Measurements from ENCODE around the gene ADIPOR2.
"Not testable (repeated sequence)": the region's sequence is repeated elsewhere in the genome, so short reads cannot be mapped to it uniquely, and the experiment has no call there.

Gene ADIPOR2

GRCh38 chr12:1732914-1733313, 42.0 kb downstream of the ADIPOR2 start:
- DNase-seq (ENCODE audit: low read depth), result no peak
- no peak for TF ChIP-seq CTCF (conservative IDR thresholded peaks at IDR 0.05; ENCODE audit: low read length)
- H3K4me3 ChIP-seq (ENCODE audit: low read length), result no peak overlapping the region

GRCh38 chr12:1733712-1734111, 42.8 kb downstream of the ADIPOR2 start:
- not testable (repeated sequence) for DNase-seq (ENCODE audit: low read depth); H3K4me3 ChIP-seq (ENCODE audit: low read length)

- H3K4me3 ChIP-seq (ENCODE audit: low read length), result no peak overlapping the region
- no peak for TF ChIP-seq CTCF (conservative IDR thresholded peaks at IDR 0.05; ENCODE audit: low read length)
- DNase-seq (ENCODE audit: low read depth), result no peak
These were observed 46.9 kb downstream of the ADIPOR2 start for GRCh38 chr12:1737652-1738286.

- H3K4me3 ChIP-seq (ENCODE audit: low read length), result no peak overlapping the region
- TF ChIP-seq CTCF (conservative IDR thresholded peaks at IDR 0.05; ENCODE audit: low read length), result no peak
- no peak for DNase-seq (ENCODE audit: low read depth)
These were observed 47.6 kb downstream of the ADIPOR2 start for GRCh38 chr12:1738446-1738845.

- DNase-seq (ENCODE audit: low read depth), result no peak
- H3K4me3 ChIP-seq (ENCODE audit: low read length), result no peak overlapping the region
- no peak for TF ChIP-seq CTCF (conservative IDR thresholded peaks at IDR 0.05; ENCODE audit: low read length)
These were observed 48.5 kb downstream of the ADIPOR2 start for GRCh38 chr12:1739368-1739767.

- DNase-seq (ENCODE audit: low read depth), result no peak
- TF ChIP-seq CTCF (conservative IDR thresholded peaks at IDR 0.05; ENCODE audit: low read length), result no peak
- no peak overlapping the region for H3K4me3 ChIP-seq (ENCODE audit: low read length)
These were observed 49.5 kb downstream of the ADIPOR2 start for GRCh38 chr12:1740161-1740948.

GRCh38 chr12:1741154-1741949, 50.5 kb downstream of the ADIPOR2 start:
- no peak for TF ChIP-seq CTCF (conservative IDR thresholded peaks at IDR 0.05; ENCODE audit: low read length)
- peak; percentile 15 for DNase-seq (ENCODE audit: low read depth)
- H3K4me3 ChIP-seq (ENCODE audit: low read length), result no peak overlapping the region
